Activated CD8-positive, alpha-beta memory T cell treated with anti-CD3 and anti-CD28 coated beads for 24 hours (primary cell): ENCODE data around the gene NEBL.
"Not testable (repeated sequence)": the region's sequence is repeated elsewhere in the genome, so short reads cannot be mapped to it uniquely, and the experiment has no call there.

Experiments used
- DNase-seq: peaks from one replicate; pipeline ENCODE4 v3.0.0-alpha.2; 2020

NEBL gene

GRCh38 chr10:20897146-20897825 lies at the start of gene NEBL:
Gene NEBL, minus strand, starts transcription at chr10:20897311. Its CDS starts 106 bp downstream, at chr10:20897205.
- no peak for DNase-seq

GRCh38 chr10:20945546-20946332 lies 48.6 kb upstream of the NEBL start:
- DNase-seq, result no peak

DNA sequence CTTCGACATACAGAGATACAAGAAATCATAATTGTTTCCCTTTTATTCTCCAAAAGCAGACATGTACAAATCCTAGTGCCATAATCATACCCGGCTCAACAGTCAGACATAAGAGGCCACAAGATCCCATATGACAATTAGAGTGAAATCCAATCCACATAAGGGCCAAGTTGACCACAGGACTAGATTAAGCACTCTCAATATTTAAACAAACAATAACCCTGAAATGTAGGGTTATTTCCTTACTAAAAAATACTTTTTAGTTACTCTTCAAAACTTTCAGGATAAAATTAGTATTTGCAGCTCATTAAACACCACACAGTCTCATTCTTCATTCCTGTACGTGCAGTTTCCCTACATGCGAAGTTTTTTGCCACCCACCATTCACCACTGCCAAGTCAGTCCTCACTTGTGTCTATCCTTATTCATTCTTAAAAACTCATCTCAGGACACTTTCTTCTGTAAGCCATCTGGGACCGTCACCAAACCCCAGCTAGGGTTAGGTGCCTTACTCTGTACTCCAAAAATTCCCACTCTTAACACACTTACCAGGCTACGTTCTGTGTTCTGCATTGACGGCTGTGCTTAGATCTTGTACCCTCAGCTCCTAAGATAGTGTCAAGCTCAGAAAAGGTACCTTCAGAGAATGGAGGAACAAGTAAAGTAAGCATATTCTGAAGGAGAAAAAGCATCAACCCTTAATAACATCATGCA lies 47.8 kb upstream of the NEBL start:
- DNase-seq, result no peak

- DNase-seq, result not testable (repeated sequence)
Observed at GRCh38 chr10:20939414-20939813, 42.3 kb upstream of the NEBL start.

- no peak for DNase-seq
Observed at GRCh38 chr10:20936396-20936795, 39.3 kb upstream of the NEBL start.

GRCh38 chr10:20935931-20936330 lies 38.8 kb upstream of the NEBL start:
- no peak for DNase-seq

DNA sequence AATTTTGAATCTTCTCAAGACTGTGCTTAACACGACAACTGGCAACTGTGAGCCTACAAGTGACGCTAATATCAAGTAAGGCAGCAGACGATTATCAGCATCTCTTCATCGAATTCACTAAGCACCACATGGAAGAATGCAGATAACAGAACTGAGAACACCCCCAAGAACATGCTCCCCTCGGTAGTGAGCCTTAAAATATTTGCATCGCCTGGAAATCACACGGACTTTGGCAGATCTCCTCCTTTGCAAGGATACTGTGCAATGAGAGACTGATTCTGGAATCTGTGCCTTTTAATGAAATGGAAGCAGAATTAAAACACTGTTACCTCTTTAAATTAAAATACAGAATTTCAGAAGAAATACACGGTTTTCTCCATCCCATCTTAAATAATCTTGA lies 38.2 kb upstream of the NEBL start:
- DNase-seq, result no peak

DNA sequence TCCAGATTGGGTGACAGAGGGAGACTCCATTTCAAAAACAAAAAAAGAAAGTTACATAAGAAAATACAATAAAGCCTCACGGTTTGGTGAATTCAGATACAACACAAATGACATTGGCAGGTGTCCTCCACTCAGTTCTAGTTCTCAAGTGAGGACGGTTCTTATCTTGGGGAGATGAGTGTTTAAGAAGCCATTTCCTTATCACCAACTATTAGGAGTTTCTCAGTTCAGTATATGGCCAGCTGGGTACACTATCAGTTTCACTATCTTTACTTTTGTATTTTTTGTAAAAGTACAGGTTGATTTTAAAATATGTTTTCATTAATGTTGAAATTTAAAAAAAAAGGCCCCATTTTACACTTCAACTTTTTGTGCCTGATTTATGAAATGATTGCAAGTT lies 36.6 kb upstream of the NEBL start:
- no peak for DNase-seq

DNA sequence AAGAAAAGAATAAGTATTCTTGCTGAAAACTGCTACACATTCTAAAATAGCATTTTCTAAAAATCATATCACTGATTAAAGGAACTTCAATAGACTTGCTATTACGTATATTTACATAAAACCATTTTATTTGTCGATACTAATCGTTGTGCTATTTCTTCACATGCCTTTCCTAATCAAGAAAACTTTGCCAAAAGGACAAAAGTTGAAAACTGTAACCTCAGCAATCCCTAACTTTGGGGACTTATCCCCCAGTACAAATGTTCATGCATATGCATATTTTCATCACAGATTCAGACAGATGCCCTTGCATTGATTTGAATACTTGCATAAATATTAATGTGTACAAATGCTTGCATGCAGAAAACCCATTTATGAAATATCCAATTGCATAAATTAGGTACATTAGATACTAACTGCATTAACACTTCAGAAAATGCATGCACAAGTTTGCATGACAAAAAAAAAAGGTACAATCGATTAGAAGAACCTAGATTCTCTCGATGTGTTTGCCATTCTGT lies 35.6 kb upstream of the NEBL start:
- no peak for DNase-seq

DNA sequence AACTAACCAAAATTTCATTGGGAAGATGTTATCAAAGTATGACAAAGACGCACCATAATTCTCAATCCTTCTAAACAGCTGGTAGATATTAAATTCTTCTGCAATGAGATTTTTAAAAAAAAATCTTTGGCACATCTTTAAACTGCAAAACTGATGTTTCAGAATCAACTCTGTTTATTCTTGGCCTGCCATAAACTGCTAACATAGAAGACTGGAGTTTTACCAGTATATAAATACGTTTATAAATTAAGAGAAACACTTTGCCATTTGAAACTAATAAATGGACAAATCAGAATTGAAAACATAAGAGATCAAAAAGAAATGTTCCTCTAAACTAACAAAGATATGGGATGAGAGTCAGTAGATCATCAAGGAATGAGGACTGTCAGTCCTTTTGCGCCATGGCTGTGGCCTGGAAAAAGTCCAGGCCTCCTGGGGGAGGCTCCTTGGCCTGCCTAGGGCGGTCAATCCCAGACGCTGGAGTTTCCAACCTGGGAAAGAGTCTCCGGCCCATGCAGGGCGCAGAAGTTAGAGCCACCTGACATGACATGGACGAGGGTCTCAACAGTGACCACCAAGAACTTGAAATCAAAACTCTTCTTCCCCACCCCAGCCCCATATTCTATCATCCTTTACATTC lies 34.2 kb upstream of the NEBL start:
- DNase-seq, result no peak

GRCh38 chr10:20927456-20927855 lies 30.3 kb upstream of the NEBL start:
- no peak for DNase-seq

GRCh38 chr10:20922451-20922850 lies 25.3 kb upstream of the NEBL start:
- DNase-seq, result no peak

DNA sequence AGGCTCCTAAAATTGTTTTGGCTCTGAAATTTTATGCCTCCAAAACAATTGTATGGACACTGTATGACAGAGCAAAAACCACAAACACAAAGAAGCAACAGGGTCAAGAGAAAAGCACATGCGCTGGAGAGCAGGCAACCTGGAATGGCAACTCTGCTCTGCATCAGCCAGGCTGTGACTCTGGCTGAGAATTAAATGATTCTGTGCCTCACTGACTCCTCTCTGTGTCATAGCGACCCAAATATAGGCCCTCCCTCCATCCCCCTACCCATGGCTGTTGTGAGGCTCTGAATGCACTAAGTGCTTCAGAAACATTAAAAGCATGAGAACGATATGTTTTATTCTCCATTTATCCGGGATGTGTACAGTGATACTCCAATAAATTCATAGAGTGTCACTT lies 24.9 kb upstream of the NEBL start:
- DNase-seq, result no peak

DNA sequence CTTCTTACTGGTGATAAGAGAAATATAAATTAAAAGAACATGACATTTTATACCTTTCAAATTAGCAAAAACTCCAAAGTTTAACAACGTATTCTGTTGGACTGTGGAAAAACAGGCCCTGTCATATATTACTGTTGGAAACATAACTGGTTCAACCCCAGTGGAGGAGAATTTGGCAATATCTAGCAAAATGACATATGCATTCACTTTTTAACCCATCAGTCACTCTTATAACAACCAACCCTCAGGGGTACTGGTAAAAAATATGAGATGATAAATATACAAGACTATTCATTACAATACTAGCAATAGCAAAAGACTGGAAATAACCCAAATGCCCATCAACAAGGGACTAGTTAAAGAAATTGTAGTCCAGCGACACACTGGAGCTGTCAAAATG lies 22.9 kb upstream of the NEBL start:
- DNase-seq, result no peak

DNA sequence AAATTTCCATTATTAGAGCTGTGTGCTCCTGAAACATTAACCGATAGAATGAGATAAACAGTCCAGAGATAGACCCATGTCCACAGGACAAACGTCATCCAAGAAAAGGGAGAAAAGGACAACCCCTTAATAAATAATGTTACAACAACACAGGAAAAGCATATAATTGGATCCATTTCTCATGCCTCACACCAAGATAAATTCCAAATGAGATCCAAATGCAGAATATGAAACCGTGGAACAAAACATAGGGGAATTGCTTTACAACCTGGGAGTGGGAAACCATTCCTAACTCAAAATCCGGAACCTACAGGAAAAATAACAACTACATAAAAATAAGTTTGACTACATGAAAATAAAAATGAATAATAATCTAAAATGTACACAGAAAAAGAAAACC lies 22.4 kb upstream of the NEBL start:
- DNase-seq, result no peak

DNA sequence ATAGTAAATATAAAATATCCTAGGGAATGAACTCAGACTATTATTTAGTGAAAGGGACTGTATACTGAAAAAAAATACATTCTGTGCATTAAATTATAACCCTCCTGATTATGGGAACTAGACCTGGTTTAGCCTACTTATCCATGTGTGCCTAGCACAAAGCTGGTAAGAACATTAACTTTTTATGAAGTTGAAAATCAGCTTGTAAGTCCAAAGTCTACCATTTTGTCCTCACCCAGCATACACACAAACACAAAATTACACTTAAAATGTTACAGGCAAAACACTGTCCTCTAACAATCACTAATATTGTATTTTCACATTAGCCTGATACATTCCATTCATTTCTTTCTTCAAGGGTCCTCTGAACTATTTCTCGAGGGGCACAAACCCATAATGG lies 19.9 kb upstream of the NEBL start:
- DNase-seq, result no peak

DNA sequence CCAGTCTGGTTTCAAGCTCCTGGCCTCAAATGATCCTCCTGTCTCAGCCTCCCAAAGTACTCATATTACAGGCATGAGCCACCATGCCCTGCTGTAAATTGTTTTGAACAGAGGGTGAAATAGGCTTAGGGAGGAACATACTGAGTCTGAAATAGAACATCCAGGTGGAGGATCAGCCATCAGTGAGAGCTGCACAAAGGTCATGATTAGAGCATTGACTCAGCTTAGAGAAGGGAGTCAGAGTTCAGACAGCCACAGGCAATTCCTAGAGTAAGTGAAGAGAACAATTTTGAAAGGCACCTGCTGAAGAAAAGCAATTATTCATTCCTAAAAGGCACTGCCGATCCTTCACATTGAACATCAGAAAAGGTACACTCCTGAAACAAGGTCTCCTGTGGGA lies 15.9 kb upstream of the NEBL start:
- DNase-seq, result no peak

- no peak for DNase-seq
Observed at GRCh38 chr10:20911626-20912025, 14.5 kb upstream of the NEBL start.

DNA sequence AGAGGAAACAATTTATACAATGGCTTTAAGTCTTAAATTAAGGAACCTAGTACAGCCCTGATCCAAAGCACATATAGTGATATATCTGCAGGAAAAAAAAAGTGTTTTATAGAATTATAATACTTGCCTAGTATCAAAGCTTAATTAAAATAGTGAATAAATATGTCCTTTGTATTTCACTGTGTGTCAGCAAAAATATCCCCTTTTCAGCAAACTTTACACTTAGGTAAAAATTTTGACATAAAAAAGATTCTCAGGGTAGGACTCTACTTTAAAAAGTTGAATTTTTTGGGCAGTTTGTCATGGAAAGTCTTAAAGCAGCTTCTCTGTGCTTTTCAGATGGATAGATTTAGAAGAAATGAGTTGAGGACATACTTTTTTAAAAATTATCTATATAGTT lies 12.7 kb upstream of the NEBL start:
- no peak for DNase-seq

DNA sequence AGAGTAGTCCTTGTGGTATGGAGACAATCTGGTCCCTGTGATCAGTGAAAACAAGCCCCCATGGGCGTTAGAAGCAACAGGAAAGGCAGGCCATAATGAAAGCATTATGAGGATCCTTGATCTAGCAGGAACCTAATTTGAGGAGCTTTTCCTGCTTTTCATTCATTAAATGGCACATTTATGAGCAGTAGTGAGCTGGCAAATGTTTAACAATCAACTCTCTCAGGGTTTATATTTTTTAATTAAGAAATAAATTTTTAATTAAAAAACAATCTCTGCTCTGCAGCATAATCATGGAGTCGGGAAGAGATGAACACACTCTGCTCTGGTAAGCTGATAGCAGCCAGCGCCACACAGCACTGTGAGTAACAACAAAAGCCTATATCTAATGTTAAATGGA lies 11.3 kb upstream of the NEBL start:
- no peak for DNase-seq

GRCh38 chr10:20903635-20904390 lies 6.7 kb upstream of the NEBL start:
- DNase-seq, result no peak

DNA sequence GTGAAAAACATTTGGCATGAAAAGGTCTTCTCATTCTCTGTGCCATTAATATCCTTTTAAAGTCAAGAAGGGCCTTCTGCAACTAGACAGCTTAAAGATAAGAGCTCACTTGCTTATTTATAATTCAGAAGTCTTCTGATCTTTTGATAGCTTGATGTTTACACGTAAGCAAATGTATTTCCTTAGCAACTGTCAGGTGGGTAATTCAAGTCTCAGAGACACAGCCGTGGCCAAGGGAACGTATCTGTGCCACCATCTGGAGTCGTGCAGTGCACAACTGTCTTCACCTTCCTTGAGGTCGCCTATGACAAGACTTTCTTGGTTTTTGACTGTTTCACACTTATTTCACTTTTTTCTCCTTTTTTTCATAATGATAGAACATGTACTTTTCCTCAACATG lies 4.0 kb upstream of the NEBL start:
- no peak for DNase-seq
